Measurements from ENCODE around the gene HMX1.

HMX1 gene

DNA sequence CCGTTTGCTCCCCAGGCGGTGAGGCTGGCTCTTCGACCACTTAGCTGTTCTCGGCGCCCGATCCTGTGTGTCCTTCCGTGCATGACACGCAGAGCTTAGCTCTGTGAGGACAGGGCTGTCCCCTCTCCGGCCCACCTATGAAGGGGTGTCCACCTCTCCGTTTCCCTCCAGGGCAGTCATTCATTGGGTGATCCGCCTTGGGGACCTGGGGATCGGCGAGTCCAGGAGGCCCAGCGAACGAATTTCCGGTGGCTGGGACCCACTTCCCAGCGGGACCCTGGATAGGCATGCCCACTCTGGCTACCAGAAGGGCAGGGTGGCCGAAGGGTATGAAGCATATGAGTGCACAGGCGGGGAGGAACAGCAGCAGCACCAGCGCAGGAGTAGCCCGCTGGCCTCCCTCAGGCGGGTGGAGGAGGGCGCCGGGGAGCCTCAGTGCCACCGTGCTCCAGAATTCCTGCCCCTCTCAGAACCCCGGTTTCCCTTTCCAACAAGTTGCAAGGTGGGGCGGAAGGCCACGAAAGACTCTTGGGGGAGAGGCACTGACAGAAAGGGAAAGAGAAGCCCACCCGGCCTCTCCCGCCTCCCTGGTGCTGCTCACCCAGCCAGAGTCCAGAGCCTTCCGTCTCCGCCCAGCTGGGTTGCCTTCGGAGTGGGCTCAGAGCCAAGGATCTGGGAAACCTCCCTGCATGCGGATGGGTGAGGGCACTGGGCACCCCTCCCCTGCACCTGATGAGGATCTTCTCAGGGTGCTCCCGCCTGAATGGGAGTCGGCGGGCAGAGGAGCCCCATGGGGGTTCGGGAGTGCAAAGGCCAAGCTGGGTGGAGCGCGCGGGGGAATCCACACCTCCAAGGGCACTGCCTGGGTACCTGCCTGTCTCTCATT, 8.6 kb downstream of the HMX1 start:
- no peak overlapping the region for H3K27ac Mint-ChIP-seq
- no peak for TF ChIP-seq CTCF (IDR thresholded peaks at IDR 0.05)
- peaks cover 97% of the 10 kb centered on the region for H3K27me3 Mint-ChIP-seq (ENCODE audit: low read depth, poor library complexity)
- peaks cover 11% of the 10 kb centered on the region for H3K4me1 Mint-ChIP-seq
- H3K4me3 Mint-ChIP-seq: peak overlapping the region; percentile 38
- H3K9me3 Mint-ChIP-seq: no peaks in the 10 kb centered on the region
- H3K36me3 Mint-ChIP-seq (ENCODE audit: low read depth): no peaks in the 10 kb centered on the region
- DNase-seq: no peak

DNA sequence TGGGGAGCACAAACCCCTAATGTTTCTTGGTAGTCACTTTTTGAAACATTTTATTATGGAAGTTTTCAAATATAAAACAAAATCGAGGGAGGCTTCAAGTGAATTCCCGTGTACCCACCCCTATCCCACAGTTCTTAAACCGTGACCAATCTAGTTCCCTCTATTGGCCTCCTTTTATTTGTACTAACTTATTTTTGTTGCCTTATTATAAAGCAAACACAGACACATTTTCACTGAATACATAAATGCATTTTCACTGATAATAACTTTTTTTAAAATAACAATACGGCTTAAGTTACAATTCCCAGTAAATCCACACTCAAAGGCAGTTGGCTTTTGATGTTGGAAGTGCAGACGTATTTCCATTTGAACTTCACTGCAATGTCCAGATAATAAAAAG, 9.3 kb downstream of the HMX1 start:
- Mint-ChIP-seq H3K27ac (no peak overlapping the region), H3K27me3 (ENCODE audit: low read depth, poor library complexity) (peaks cover 99% of the 10 kb centered on the region), H3K4me1 (peaks cover 16% of the 10 kb centered on the region), H3K4me3 (no peak overlapping the region), H3K36me3 (ENCODE audit: low read depth) (no peaks in the 10 kb centered on the region), H3K9me3 (no peaks in the 10 kb centered on the region)
- TF ChIP-seq CTCF (IDR thresholded peaks at IDR 0.05): no peak
- no peak for DNase-seq

GRCh38 chr4:8861576-8862295, 9.9 kb downstream of the HMX1 start:
- DNase-seq: no peak

GRCh38 chr4:8860892-8861575, 10.6 kb downstream of the HMX1 start:
- peaks cover 99% of the 10 kb centered on the region for H3K27me3 Mint-ChIP-seq (ENCODE audit: low read depth, poor library complexity)
- H3K36me3 Mint-ChIP-seq (ENCODE audit: low read depth): no peaks in the 10 kb centered on the region
- TF ChIP-seq CTCF (IDR thresholded peaks at IDR 0.05): no peak
- H3K4me1 Mint-ChIP-seq: peaks cover 24% of the 10 kb centered on the region
- no peak overlapping the region for H3K27ac Mint-ChIP-seq
- DNase-seq: no peak
- peak overlapping the region; percentile 64 for H3K4me3 Mint-ChIP-seq
- H3K9me3 Mint-ChIP-seq: no peaks in the 10 kb centered on the region

More at GRCh38 chr4:8861576-8862295, 9.9 kb downstream of the HMX1 start:
- Mint-ChIP-seq H3K27me3 (ENCODE audit: low read depth, poor library complexity) (peaks cover 99% of the 10 kb centered on the region), H3K36me3 (ENCODE audit: low read depth) (no peaks in the 10 kb centered on the region), H3K27ac (no peak overlapping the region), H3K4me1 (peaks cover 17% of the 10 kb centered on the region), H3K4me3 (peak overlapping the region; percentile 64), H3K9me3 (no peaks in the 10 kb centered on the region)
- TF ChIP-seq CTCF (IDR thresholded peaks at IDR 0.05): no peak

- Mint-ChIP-seq H3K27me3 (ENCODE audit: low read depth, poor library complexity) (peaks cover 99% of the 10 kb centered on the region), H3K36me3 (ENCODE audit: low read depth) (no peaks in the 10 kb centered on the region), H3K9me3 (no peaks in the 10 kb centered on the region), H3K27ac (no peak overlapping the region), H3K4me3 (no peak overlapping the region), H3K4me1 (peaks cover 31% of the 10 kb centered on the region)
- no peak for DNase-seq
- TF ChIP-seq CTCF (IDR thresholded peaks at IDR 0.05): no peak
Observed at GRCh38 chr4:8860096-8860891, 11.3 kb downstream of the HMX1 start.
